Measurements from ENCODE around the gene ADAM12.

Gene ADAM12

GRCh38 chr10:126314863-126315493 is 73.3 kb downstream of the ADAM12 start:
- Histone ChIP-seq H3K9me2 (replicated peaks; ENCODE audit: control insufficient read depth, low read length) (no peaks in the 10 kb centered on the region), H3K27ac (ENCODE audit: low read depth, low read length) (no peak overlapping the region), H3F3A (ENCODE audit: control insufficient read depth, insufficient read depth) (no peaks in the 10 kb centered on the region), H3K36me3 (ENCODE audit: control insufficient read depth, low read length) (no peaks in the 10 kb centered on the region), H3K79me2 (ENCODE audit: control insufficient read depth, low read length) (no peaks in the 10 kb centered on the region), H3K4me3 (ENCODE audit: low read length) (no peak overlapping the region), H3K4me1 (ENCODE audit: control insufficient read depth, low read length) (no peaks in the 10 kb centered on the region), H3K9me3 (ENCODE audit: control insufficient read depth, insufficient read depth, low read length) (no peaks in the 10 kb centered on the region), H3K4me2 (ENCODE audit: low read length) (no peak overlapping the region), H3K27me3 (ENCODE audit: control insufficient read depth, low read length) (no peaks in the 10 kb centered on the region), H4K20me1 (ENCODE audit: control insufficient read depth, insufficient read depth, low read depth, low read length) (no peaks in the 10 kb centered on the region)
- TF ChIP-seq CTCF (IDR thresholded peaks at IDR 0.05; ENCODE audit: low read depth, low read length, poor library complexity, severe bottlenecking) = no peak
- no peak for TF ChIP-seq EZH2phosphoT487 (IDR thresholded peaks at IDR 0.05; ENCODE audit: borderline replicate concordance, low read length)

GRCh38 chr10:126312167-126312566 is 76.1 kb downstream of the ADAM12 start:
- H3K27me3 ChIP-seq (ENCODE audit: control insufficient read depth, low read length) = no peaks in the 10 kb centered on the region

GRCh38 chr10:126309228-126309883 is 78.9 kb downstream of the ADAM12 start:
- Histone ChIP-seq H3K4me3 (ENCODE audit: low read length) (no peak overlapping the region), H4K20me1 (ENCODE audit: control insufficient read depth, insufficient read depth, low read depth, low read length) (no peaks in the 10 kb centered on the region), H3K4me1 (ENCODE audit: control insufficient read depth, low read length) (no peaks in the 10 kb centered on the region), H3K9me3 (ENCODE audit: control insufficient read depth, insufficient read depth, low read length) (no peaks in the 10 kb centered on the region), H3F3A (ENCODE audit: control insufficient read depth, insufficient read depth) (no peaks in the 10 kb centered on the region), H3K36me3 (ENCODE audit: control insufficient read depth, low read length) (no peaks in the 10 kb centered on the region), H3K79me2 (ENCODE audit: control insufficient read depth, low read length) (no peaks in the 10 kb centered on the region), H3K9me2 (replicated peaks; ENCODE audit: control insufficient read depth, low read length) (no peaks in the 10 kb centered on the region), H3K27ac (ENCODE audit: low read depth, low read length) (no peak overlapping the region), H3K4me2 (ENCODE audit: low read length) (no peak overlapping the region), H3K27me3 (ENCODE audit: control insufficient read depth, low read length) (no peaks in the 10 kb centered on the region)
- no peak for TF ChIP-seq EZH2phosphoT487 (IDR thresholded peaks at IDR 0.05; ENCODE audit: borderline replicate concordance, low read length)
- TF ChIP-seq CTCF (IDR thresholded peaks at IDR 0.05; ENCODE audit: low read depth, low read length, poor library complexity, severe bottlenecking) = no peak

More at GRCh38 chr10:126312167-126312566, 76.1 kb downstream of the ADAM12 start:
- no peaks in the 10 kb centered on the region for H3K79me2 ChIP-seq (ENCODE audit: control insufficient read depth, low read length)
- H3K9me3 ChIP-seq (ENCODE audit: control insufficient read depth, insufficient read depth, low read length) = no peaks in the 10 kb centered on the region
- H3K27ac ChIP-seq (ENCODE audit: low read depth, low read length) = no peak overlapping the region
- H3K4me2 ChIP-seq (ENCODE audit: low read length) = no peak overlapping the region
- no peaks in the 10 kb centered on the region for H3K36me3 ChIP-seq (ENCODE audit: control insufficient read depth, low read length)
- H3F3A ChIP-seq (ENCODE audit: control insufficient read depth, insufficient read depth) = no peaks in the 10 kb centered on the region
- no peak for TF ChIP-seq CTCF (IDR thresholded peaks at IDR 0.05; ENCODE audit: low read depth, low read length, poor library complexity, severe bottlenecking)
- TF ChIP-seq EZH2phosphoT487 (IDR thresholded peaks at IDR 0.05; ENCODE audit: borderline replicate concordance, low read length) = no peak
- H4K20me1 ChIP-seq (ENCODE audit: control insufficient read depth, insufficient read depth, low read depth, low read length) = no peaks in the 10 kb centered on the region
- H3K4me1 ChIP-seq (ENCODE audit: control insufficient read depth, low read length) = no peaks in the 10 kb centered on the region
- no peaks in the 10 kb centered on the region for H3K9me2 ChIP-seq (replicated peaks; ENCODE audit: control insufficient read depth, low read length)
- H3K4me3 ChIP-seq (ENCODE audit: low read length) = no peak overlapping the region

Data from DOHH2 (cell line).